DMS79 treated with DMSO at 0.1 percent for 48 hours (cell line): Measurements from ENCODE around the gene SLC4A5.
"Not testable (repeated sequence)": the region's sequence is repeated elsewhere in the genome, so short reads cannot be mapped to it uniquely, and the experiment has no call there.

ENCODE experiments used
- DNase-seq: peaks from one replicate; lab custom pipeline; 2025; lab: John Stamatoyannopoulos, UW

SLC4A5 gene

GRCh38 chr2:74367789-74368188, 24.6 kb upstream of the SLC4A5 start:
- no peak for DNase-seq

- DNase-seq = no peak
Observed at GRCh38 chr2:74366036-74366435, 22.8 kb upstream of the SLC4A5 start.

- DNase-seq = no peak
Observed at GRCh38 chr2:74364533-74365505, 21.6 kb upstream of the SLC4A5 start.

GRCh38 chr2:74361327-74361726, 18.1 kb upstream of the SLC4A5 start:
- DNase-seq = no peak

- no peak for DNase-seq
Observed at GRCh38 chr2:74357627-74358026, 14.4 kb upstream of the SLC4A5 start.

GRCh38 chr2:74349889-74350288, 6.7 kb upstream of the SLC4A5 start:
- DNase-seq = no peak

- DNase-seq = no peak
Observed at GRCh38 chr2:74347742-74348141, 4.5 kb upstream of the SLC4A5 start.

- no peak for DNase-seq
Observed at GRCh38 chr2:74347303-74347702, 4.1 kb upstream of the SLC4A5 start.

- no peak for DNase-seq
Observed at GRCh38 chr2:74345272-74345943, 2.2 kb upstream of the SLC4A5 start.

GRCh38 chr2:74336227-74336626, 7.0 kb downstream of the SLC4A5 start:
- DNase-seq = not testable (repeated sequence)

- DNase-seq = peak; percentile 57
Observed at GRCh38 chr2:74334931-74335333, 8.3 kb downstream of the SLC4A5 start.

GRCh38 chr2:74333896-74334586, 9.2 kb downstream of the SLC4A5 start:
- no peak for DNase-seq

- DNase-seq = no peak
Observed at GRCh38 chr2:74333175-74333574, 10.0 kb downstream of the SLC4A5 start.

- no peak for DNase-seq
Observed at GRCh38 chr2:74332550-74333174, 10.6 kb downstream of the SLC4A5 start.

- no peak for DNase-seq
Observed at GRCh38 chr2:74328573-74328972, 14.6 kb downstream of the SLC4A5 start.

GRCh38 chr2:74328074-74328473, 15.1 kb downstream of the SLC4A5 start:
- DNase-seq = no peak

GRCh38 chr2:74327627-74328026, 15.6 kb downstream of the SLC4A5 start:
- no peak for DNase-seq

GRCh38 chr2:74327199-74327598, 16.0 kb downstream of the SLC4A5 start:
- DNase-seq = no peak

- no peak for DNase-seq
Observed at GRCh38 chr2:74325815-74326214, 17.4 kb downstream of the SLC4A5 start.

GRCh38 chr2:74321737-74322136, 21.5 kb downstream of the SLC4A5 start:
- DNase-seq = no peak

GRCh38 chr2:74317701-74318100, 25.5 kb downstream of the SLC4A5 start:
- DNase-seq = peak; percentile 12

GRCh38 chr2:74316627-74317295, 26.5 kb downstream of the SLC4A5 start:
- DNase-seq = no peak
